Trophoblast cell (in vitro differentiated cells and primary cell): ENCODE results near the gene TNP2.

Experiments
- DNase-seq, 2 donors: peaks; one replicate each; pipeline ENCODE4 v3.0.0-alpha.2; 2016
- H2AFZ ChIP-seq: 2 replicates; pipeline ENCODE4 v1.6.1; 2013; ENCODE audit warnings: low read length, moderate library complexity, mild to moderate bottlenecking; ENCODE audit not compliant: insufficient read depth, poor library complexity
- H2AK5ac ChIP-seq: 2 replicates; pipeline ENCODE4 v1.6.1; 2013; ENCODE audit warnings: mild to moderate bottlenecking, low read length
- H2BK120ac ChIP-seq: 2 replicates; pipeline ENCODE4 v1.6.1; 2013; ENCODE audit warnings: low read length, mild to moderate bottlenecking, moderate library complexity; ENCODE audit not compliant: insufficient read depth, poor library complexity
- H2BK12ac ChIP-seq: 2 replicates; pipeline ENCODE4 v1.6.1; 2013; ENCODE audit warnings: mild to moderate bottlenecking, low read length, moderate library complexity
- H2BK5ac ChIP-seq: 2 replicates; pipeline ENCODE4 v1.6.1; 2013; ENCODE audit warnings: low read length, low read depth, moderate library complexity, mild to moderate bottlenecking; ENCODE audit not compliant: poor library complexity
- H3K14ac ChIP-seq: 2 replicates; pipeline ENCODE4 v1.6.1; 2013; ENCODE audit warnings: mild to moderate bottlenecking, low read length
- H3K18ac ChIP-seq: 2 replicates; pipeline ENCODE4 v1.6.1; 2013; ENCODE audit warnings: mild to moderate bottlenecking, low read length
- H3K23ac ChIP-seq: 2 replicates; pipeline ENCODE4 v1.6.1; 2013; ENCODE audit warnings: low read length
- H3K27ac ChIP-seq: 2 replicates; pipeline ENCODE4 v1.5.1; 2013; ENCODE audit warnings: low read depth, mild to moderate bottlenecking, inconsistent platforms, low read length, moderate library complexity
- H3K27me3 ChIP-seq: 2 replicates; pipeline ENCODE4 v1.6.1; 2013; ENCODE audit warnings: inconsistent platforms, mild to moderate bottlenecking, low read length, moderate library complexity; ENCODE audit not compliant: insufficient read depth
- H3K36me3 ChIP-seq, 2 experiments: 1 replicate in 1 of 2; 2 replicates in 1 of 2; pipeline ENCODE4 v1.6.1; 2013; ENCODE audit warnings: low read length in 2 of 2, mild to moderate bottlenecking in 2 of 2, moderate library complexity in 1 of 2; ENCODE audit not compliant: insufficient read depth in 2 of 2, control insufficient read depth in 1 of 2
- H3K4ac ChIP-seq: 2 replicates; pipeline ENCODE4 v1.6.1; 2013; ENCODE audit warnings: low read depth, mild to moderate bottlenecking, low read length, moderate library complexity
- H3K4me1 ChIP-seq, 2 experiments: 1 replicate in 1 of 2; 2 replicates in 1 of 2; pipeline ENCODE4 v1.6.1; 2013; ENCODE audit warnings: low read length in 2 of 2, mild to moderate bottlenecking in 2 of 2, moderate library complexity in 1 of 2; ENCODE audit not compliant: insufficient read depth in 2 of 2, control insufficient read depth in 1 of 2
- H3K4me2 ChIP-seq: 2 replicates; pipeline ENCODE4 v1.6.1; 2013; ENCODE audit warnings: inconsistent platforms, mild to moderate bottlenecking, low read length, moderate library complexity
- H3K4me3 ChIP-seq: 2 replicates; pipeline ENCODE4 v1.5.1; 2013; ENCODE audit warnings: mild to moderate bottlenecking, low read depth, low read length, inconsistent platforms
- H3K79me1 ChIP-seq: one replicate; pipeline ENCODE4 v1.6.1; 2013; ENCODE audit warnings: low read length
- H3K79me2 ChIP-seq: 2 replicates; pipeline ENCODE4 v1.6.1; 2013; ENCODE audit warnings: low read length, mild to moderate bottlenecking; ENCODE audit not compliant: control insufficient read depth, insufficient read depth, poor library complexity
- H3K9ac ChIP-seq: 2 replicates; pipeline ENCODE4 v1.6.1; 2013; ENCODE audit warnings: mild to moderate bottlenecking, low read length
- H3K9me3 ChIP-seq: 2 replicates; pipeline ENCODE4 v1.6.1; 2013; ENCODE audit warnings: low read depth, mild to moderate bottlenecking, control low read depth, inconsistent platforms, low read length; ENCODE audit not compliant: insufficient read depth
- H4K12ac ChIP-seq: 2 replicates; pipeline ENCODE4 v1.6.1; 2013; ENCODE audit warnings: low read depth, mild to moderate bottlenecking, low read length, moderate library complexity
- H4K8ac ChIP-seq: 2 replicates; pipeline ENCODE4 v1.6.1; 2013; ENCODE audit warnings: low read depth, mild to moderate bottlenecking, low read length, moderate library complexity
- H4K91ac ChIP-seq: one replicate; pipeline ENCODE4 v1.6.1; 2013; ENCODE audit warnings: low read depth, mild to moderate bottlenecking, low read length, moderate library complexity
- WGBS: extraction: QIAGEN DNeasy Blood & Tissue Kit; methylation state at CpG from one replicate; pipeline ENCODE4 v1.1.7; 2013; ENCODE audit warnings: missing lambda C conversion rate; ENCODE audit not compliant: insufficient read length, insufficient coverage; ENCODE audit errors: extremely low coverage; 5-methylcytosine and 5-hydroxymethylcytosine counted together

The TNP2 gene

DNA sequence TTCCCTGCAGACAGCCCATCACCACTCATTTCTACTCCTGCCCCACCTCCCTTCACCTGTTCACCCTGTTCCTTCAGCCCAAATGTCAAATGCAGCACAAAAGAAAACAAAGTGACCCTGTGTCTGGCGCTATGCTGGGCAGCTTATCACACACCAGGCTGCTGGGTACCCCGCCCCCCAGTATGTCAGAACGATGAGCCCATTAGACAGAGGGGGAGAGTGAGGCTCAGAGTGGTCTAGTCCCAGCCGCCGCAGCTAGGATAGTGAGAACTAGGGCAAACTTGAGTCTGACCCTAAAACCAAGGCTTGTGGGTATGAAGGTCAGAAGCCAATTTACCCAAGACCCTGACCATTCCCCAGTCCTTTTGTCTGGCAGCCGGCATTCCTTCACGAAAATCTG is 4.0 kb downstream of the TNP2 start:
- Histone ChIP-seq H3K79me2 (no peaks in the 10 kb centered on the region), H2AK5ac (no peak overlapping the region), H4K8ac (no peak overlapping the region), H2BK120ac (no peak overlapping the region), H3K4ac (no peak overlapping the region), H2BK5ac (no peak overlapping the region), H3K18ac (no peak overlapping the region), H3K4me3 (no peak overlapping the region), H3K36me3 (no peaks in the 10 kb centered on the region), H3K4me2 (no peak overlapping the region), H3K27me3 (no peaks in the 10 kb centered on the region), H3K79me1 (peaks cover 4% of the 10 kb centered on the region), H3K9me3 (no peaks in the 10 kb centered on the region), H3K14ac (no peak overlapping the region), H2AFZ (no peak overlapping the region), H3K9ac (no peak overlapping the region), H4K91ac (no peak overlapping the region), H4K12ac (no peak overlapping the region), H3K4me1 (peaks cover 12% of the 10 kb centered on the region in 2 experiments), H2BK12ac (no peak overlapping the region), H3K23ac (no peak overlapping the region), H3K27ac (no peak overlapping the region)
- DNase-seq, result no peak
- no CpG with 5 or more reads among the region's 7 CpGs for WGBS

DNA sequence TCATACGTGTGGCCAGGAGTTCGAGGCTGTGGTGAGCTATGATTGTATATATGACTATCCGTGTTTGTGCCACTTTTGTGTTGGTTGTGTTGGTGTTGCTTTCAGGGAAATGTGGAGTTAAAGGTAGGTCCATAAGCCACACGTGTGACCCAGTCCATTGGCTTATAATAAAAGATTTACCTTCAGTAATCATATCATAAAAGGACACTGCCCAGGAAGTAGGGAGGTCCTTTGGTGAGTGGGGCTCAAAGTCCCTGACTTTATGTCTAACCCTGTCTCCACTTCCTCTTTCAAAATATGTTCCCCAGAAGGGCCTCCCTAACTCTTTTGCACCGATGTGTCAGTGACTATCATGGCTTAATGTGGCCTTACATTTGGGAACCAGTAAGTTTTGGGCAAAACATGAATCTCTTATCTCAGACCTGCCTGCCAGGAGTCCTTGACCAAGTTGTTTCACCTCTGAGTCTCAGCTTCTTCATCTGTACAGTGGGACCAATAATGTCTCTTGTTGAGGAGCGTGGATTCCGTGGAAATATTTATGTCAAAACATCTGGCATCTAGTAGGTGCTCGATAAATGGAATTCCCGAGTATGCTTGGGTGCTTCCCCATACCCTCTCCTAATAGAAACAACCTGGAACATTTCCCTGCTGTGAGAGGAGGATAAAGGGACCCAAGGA is 4.8 kb downstream of the TNP2 start:
- no peak overlapping the region for H3K18ac ChIP-seq
- no peak overlapping the region for H2BK120ac ChIP-seq
- H2BK12ac ChIP-seq, result no peak overlapping the region
- no peak overlapping the region for H4K8ac ChIP-seq
- H2AFZ ChIP-seq, result no peak overlapping the region
- no peak overlapping the region for H3K4ac ChIP-seq
- no peak overlapping the region for H3K4me2 ChIP-seq
- peaks cover 14 to 16% of the 10 kb centered on the region in 2 experiments for H3K4me1 ChIP-seq
- H3K14ac ChIP-seq, result no peak overlapping the region
- no peak overlapping the region for H4K91ac ChIP-seq
- no peaks in the 10 kb centered on the region for H3K36me3 ChIP-seq
- H2BK5ac ChIP-seq, result no peak overlapping the region
- H3K79me1 ChIP-seq, result peaks cover 4% of the 10 kb centered on the region
- no peak for DNase-seq
- H3K27ac ChIP-seq, result no peak overlapping the region
- WGBS, result no CpG with 5 or more reads among the region's 9 CpGs
- H3K23ac ChIP-seq, result no peak overlapping the region
- H2AK5ac ChIP-seq, result no peak overlapping the region
- H3K9me3 ChIP-seq, result no peaks in the 10 kb centered on the region
- no peak overlapping the region for H4K12ac ChIP-seq
- H3K79me2 ChIP-seq, result no peaks in the 10 kb centered on the region
- no peaks in the 10 kb centered on the region for H3K27me3 ChIP-seq
- H3K4me3 ChIP-seq, result no peak overlapping the region
- H3K9ac ChIP-seq, result no peak overlapping the region

GRCh38 chr16:11263737-11264136 is 5.4 kb downstream of the TNP2 start:
- Histone ChIP-seq H3K4me2 (no peak overlapping the region), H2AK5ac (no peak overlapping the region), H3K27me3 (no peaks in the 10 kb centered on the region), H3K4me1 (peaks cover 14 to 16% of the 10 kb centered on the region in 2 experiments), H2BK5ac (no peak overlapping the region), H3K14ac (no peak overlapping the region), H2BK12ac (no peak overlapping the region), H3K4me3 (no peak overlapping the region), H3K36me3 (no peaks in the 10 kb centered on the region), H3K27ac (no peak overlapping the region), H3K18ac (no peak overlapping the region), H3K79me2 (no peaks in the 10 kb centered on the region), H4K91ac (no peak overlapping the region), H2AFZ (no peak overlapping the region), H3K23ac (no peak overlapping the region), H3K9ac (no peak overlapping the region), H4K12ac (no peak overlapping the region), H3K9me3 (peaks cover 2% of the 10 kb centered on the region), H4K8ac (no peak overlapping the region), H2BK120ac (no peak overlapping the region), H3K79me1 (peaks cover 4% of the 10 kb centered on the region), H3K4ac (no peak overlapping the region)
- no peak for DNase-seq
- WGBS, result no CpG with 5 or more reads among the region's 4 CpGs

GRCh38 chr16:11262915-11263314 is 6.2 kb downstream of the TNP2 start:
- no peak overlapping the region for H3K23ac ChIP-seq
- H3K79me1 ChIP-seq, result peaks cover 4% of the 10 kb centered on the region
- H3K27me3 ChIP-seq, result no peaks in the 10 kb centered on the region
- no peak overlapping the region for H4K8ac ChIP-seq
- no CpG with 5 or more reads among the region's 8 CpGs for WGBS
- H3K27ac ChIP-seq, result no peak overlapping the region
- no peaks in the 10 kb centered on the region for H3K79me2 ChIP-seq
- no peak for DNase-seq
- H3K36me3 ChIP-seq, result no peaks in the 10 kb centered on the region
- no peak overlapping the region for H2BK5ac ChIP-seq
- no peak overlapping the region for H3K4ac ChIP-seq
- H3K9ac ChIP-seq, result no peak overlapping the region
- no peak overlapping the region for H3K4me2 ChIP-seq
- no peak overlapping the region for H2BK12ac ChIP-seq
- no peak overlapping the region for H3K18ac ChIP-seq
- H2AFZ ChIP-seq, result no peak overlapping the region
- no peak overlapping the region for H4K12ac ChIP-seq
- no peak overlapping the region for H2AK5ac ChIP-seq
- H3K4me3 ChIP-seq, result no peak overlapping the region
- H4K91ac ChIP-seq, result no peak overlapping the region
- H3K9me3 ChIP-seq, result peaks cover 2% of the 10 kb centered on the region
- H3K4me1 ChIP-seq, result peaks cover 14 to 16% of the 10 kb centered on the region in 2 experiments
- H2BK120ac ChIP-seq, result no peak overlapping the region
- H3K14ac ChIP-seq, result no peak overlapping the region
